GM23248 (cell line): ENCODE results near the gene EHD3. TPM values are rescaled to one million over a fixed set of nuclear protein-coding genes. Genes with fewer than 3 reads are reported as not detected.

Experiments used
- DNase-seq: peaks from one replicate; pipeline ENCODE4 v3.0.0-alpha.2; 2015
- H2AFZ ChIP-seq: fragments of 200-600 bp; sonication (generic); 2 replicates; pipeline ENCODE4 v1.6.1; 2016; ENCODE audit warnings: antibody characterized with exemption
- H3F3A ChIP-seq: fragments of 200-600 bp; sonication (generic); 2 replicates; pipeline ENCODE4 v1.6.1; 2016; ENCODE audit warnings: mild to moderate bottlenecking, antibody characterized with exemption, mixed run types; ENCODE audit not compliant: insufficient read depth
- H3K27ac ChIP-seq: fragments of 200-600 bp; sonication (generic); 2 replicates; pipeline ENCODE4 v1.5.1; 2016; ENCODE audit warnings: mild to moderate bottlenecking
- H3K27me3 ChIP-seq: fragments of 200-600 bp; sonication (generic); replicated peaks from 2 replicates; pipeline ENCODE4 v1.6.1; 2016; ENCODE audit warnings: mild to moderate bottlenecking; ENCODE audit not compliant: insufficient read depth
- H3K36me3 ChIP-seq: fragments of 200-600 bp; sonication (generic); 2 replicates; pipeline ENCODE4 v1.6.1; 2016; ENCODE audit warnings: low read depth, mild to moderate bottlenecking
- H3K4me1 ChIP-seq: fragments of 200-600 bp; sonication (generic); 2 replicates; pipeline ENCODE4 v1.6.1; 2016; ENCODE audit warnings: mild to moderate bottlenecking; ENCODE audit not compliant: insufficient read depth
- H3K4me2 ChIP-seq: fragments of 200-600 bp; sonication (generic); one replicate; pipeline ENCODE4 v1.6.1; 2016; ENCODE audit warnings: mild to moderate bottlenecking; ENCODE audit not compliant: unreplicated experiment
- H3K4me3 ChIP-seq: fragments of 200-600 bp; sonication (generic); 2 replicates; pipeline ENCODE4 v1.5.1; 2016; ENCODE audit warnings: mild to moderate bottlenecking
- H3K79me2 ChIP-seq: fragments of 200-600 bp; sonication (generic); 2 replicates; pipeline ENCODE4 v1.6.1; 2016; ENCODE audit warnings: mild to moderate bottlenecking; ENCODE audit not compliant: insufficient read depth
- H3K9ac ChIP-seq: fragments of 200-600 bp; sonication (generic); 2 replicates; pipeline ENCODE4 v1.6.1; 2016; ENCODE audit warnings: mild to moderate bottlenecking
- H3K9me2 ChIP-seq: fragments of 200-600 bp; sonication (generic); 2 replicates; pipeline ENCODE4 v1.6.1; 2016; ENCODE audit warnings: mixed run types, mild to moderate bottlenecking, moderate library complexity; ENCODE audit not compliant: insufficient read depth
- H3K9me3 ChIP-seq: fragments of 200-600 bp; sonication (generic); one replicate; pipeline ENCODE4 v1.6.1; 2017; ENCODE audit warnings: low read depth
- H4K20me1 ChIP-seq: fragments of 200-600 bp; sonication (generic); 2 replicates; pipeline ENCODE4 v1.6.0; 2016; ENCODE audit not compliant: insufficient read depth
- EZH2 ChIP-seq: fragments of 200-600 bp; sonication (generic); IDR thresholded peaks from 2 replicates; pipeline ENCODE4 v1.6.1; 2018; ENCODE audit warnings: antibody characterized with exemption, mild to moderate bottlenecking; ENCODE audit not compliant: insufficient read depth, poor library complexity, severe bottlenecking
- EZH2phosphoT487 ChIP-seq: fragments of 200-600 bp; sonication (generic); IDR thresholded peaks from 2 replicates; pipeline ENCODE4 v1.6.1; 2018; ENCODE audit warnings: antibody characterized with exemption, moderate library complexity, mild to moderate bottlenecking, low read depth; ENCODE audit not compliant: insufficient read depth
- WGBS, 2 experiments: methylation state at CpG; one replicate each; pipeline ENCODE4 v1.1.6; 2015 to 2017; ENCODE audit warnings: low lambda C conversion rate in 2 of 2, low coverage in 1 of 2; ENCODE audit errors: missing lambda C conversion rate in 2 of 2; 5-methylcytosine and 5-hydroxymethylcytosine counted together
- in situ Hi-C: fragments of 300-500 bp; cut with MboI; formaldehyde crosslinking; loops from 2 replicates; pipeline ENCODE4 v1.15.0; 2020
- polyA plus RNA-seq: library from polyadenylated mRNA; unstranded; fragments of >200 nt; fragmentation: Nextera tagmentation; extraction: Ambion mirVana; gene quantifications from 2 replicates; pipeline ENCODE4 v1.2.1, GENCODE V29; 2016
- total RNA-seq: library from RNA; depleted of rRNA; stranded (reverse); fragments of >200 nt; shearing (Covaris generic); gene quantifications from 2 replicates; pipeline ENCODE4 v1.2.3, GENCODE V29; 2014

EHD3 gene
- total and polyA plus RNA-seq, 2 experiments from 2014 or later = 25.9 to 33.6 TPM

DNA sequence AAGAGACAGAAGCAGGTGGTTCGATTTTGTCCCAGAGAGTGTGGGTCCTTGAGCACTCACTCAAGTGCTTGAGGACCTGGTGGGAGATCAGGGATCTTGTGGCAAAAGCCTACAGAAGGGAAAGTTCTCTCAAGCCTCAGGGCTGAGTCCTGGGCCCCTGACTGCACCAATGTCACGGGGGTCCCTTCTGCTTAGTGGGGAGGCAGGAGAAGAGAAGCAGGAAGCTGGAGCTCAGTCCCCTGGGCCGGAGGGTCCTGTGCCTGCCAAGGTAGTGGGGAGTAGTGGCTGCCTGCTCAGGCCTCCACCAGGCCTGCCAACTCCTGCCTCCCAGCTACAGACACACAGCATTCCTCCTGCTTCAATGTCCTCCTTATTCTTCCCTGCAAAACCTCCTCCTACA, 28.3 kb upstream of the EHD3 start:
- Histone ChIP-seq H3K9me3 (no peaks in the 10 kb centered on the region), H3K9me2 (no peaks in the 10 kb centered on the region), H2AFZ (no peak overlapping the region), H4K20me1 (no peaks in the 10 kb centered on the region), H3K4me2 (no peak overlapping the region), H3K4me3 (no peak overlapping the region), H3K79me2 (no peaks in the 10 kb centered on the region), H3K27ac (no peak overlapping the region), H3K9ac (no peak overlapping the region), H3K36me3 (no peaks in the 10 kb centered on the region), H3K27me3 (peaks cover 13% of the 10 kb centered on the region; the same call in 1 of the 2 replicates), H3K4me1 (no peaks in the 10 kb centered on the region), H3F3A (no peaks in the 10 kb centered on the region)
- no peak for TF ChIP-seq EZH2phosphoT487
- no peak for TF ChIP-seq EZH2
- DNase-seq = no peak
- in situ Hi-C loops = no loop called here
- 47 to 55% methylated on average over 3 of the region's 3 CpGs for WGBS, 2 experiments

DNA sequence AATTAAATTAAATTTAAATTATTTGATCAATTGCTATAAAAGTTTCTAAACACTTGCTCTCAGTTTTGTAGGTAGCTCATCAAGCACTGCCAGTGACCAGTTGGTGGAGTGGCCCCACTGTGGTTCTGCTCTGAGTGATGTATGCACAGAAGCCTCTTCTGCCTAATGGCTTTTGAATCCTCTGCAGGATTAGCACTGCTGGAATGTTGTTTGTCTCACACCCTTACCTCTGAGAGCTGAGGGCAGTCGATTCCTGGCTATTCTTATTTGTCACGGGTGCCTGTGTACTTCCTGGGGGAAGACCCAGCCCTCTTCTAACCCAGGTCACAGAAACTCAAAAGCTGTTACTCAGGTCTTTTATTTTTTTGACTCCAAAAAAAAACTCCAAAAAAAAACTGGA, 26.2 kb upstream of the EHD3 start:
- DNase-seq = no peak
- no peak overlapping the region for H2AFZ ChIP-seq
- in situ Hi-C loops = no loop called here
- H3K27me3 ChIP-seq = peaks cover 13% of the 10 kb centered on the region; the same call in 1 of the 2 replicates
- WGBS, 2 experiments = 51 to 56% methylated on average over 2 of the region's 2 CpGs
- no peaks in the 10 kb centered on the region for H3K79me2 ChIP-seq
- H3K4me2 ChIP-seq = no peak overlapping the region
- no peak for TF ChIP-seq EZH2phosphoT487
- TF ChIP-seq EZH2 = no peak
- no peak overlapping the region for H3K4me3 ChIP-seq
- H3K36me3 ChIP-seq = no peaks in the 10 kb centered on the region
- H3K27ac ChIP-seq = no peak overlapping the region
- H3F3A ChIP-seq = no peaks in the 10 kb centered on the region
- no peaks in the 10 kb centered on the region for H3K9me2 ChIP-seq
- H4K20me1 ChIP-seq = no peaks in the 10 kb centered on the region
- no peaks in the 10 kb centered on the region for H3K9me3 ChIP-seq
- no peak overlapping the region for H3K9ac ChIP-seq
- H3K4me1 ChIP-seq = no peaks in the 10 kb centered on the region

- no peaks in the 10 kb centered on the region for H3K79me2 ChIP-seq
- no peak overlapping the region for H3K4me3 ChIP-seq
- H3K4me1 ChIP-seq = no peaks in the 10 kb centered on the region
- in situ Hi-C loops = no loop called here
- no peaks in the 10 kb centered on the region for H3K9me3 ChIP-seq
- no peak overlapping the region for H3K27ac ChIP-seq
- no peak overlapping the region for H3K4me2 ChIP-seq
- DNase-seq = no peak
- no peak overlapping the region for H3K9ac ChIP-seq
- no peaks in the 10 kb centered on the region for H4K20me1 ChIP-seq
- H3K36me3 ChIP-seq = no peaks in the 10 kb centered on the region
- TF ChIP-seq EZH2phosphoT487 (no peak), EZH2 (no peak)
- no peaks in the 10 kb centered on the region for H3F3A ChIP-seq
- WGBS, 2 experiments = 67% methylated on average over 1 of the region's 1 CpG
- no peaks in the 10 kb centered on the region for H3K9me2 ChIP-seq
- peaks cover 12% of the 10 kb centered on the region; the same call in 1 of the 2 replicates for H3K27me3 ChIP-seq
- H2AFZ ChIP-seq = no peak overlapping the region
Observed at GRCh38 chr2:31208240-31208639, 25.7 kb upstream of the EHD3 start.

- no peak overlapping the region for H2AFZ ChIP-seq
- 66 to 74% methylated on average over 9 of the region's 9 CpGs for whole genome bisulfite sequencing, 2 experiments
Observed at GRCh38 chr2:31212659-31213600, 21.0 kb upstream of the EHD3 start.

More at GRCh38 chr2:31212659-31213600, 21.0 kb upstream of the EHD3 start:
- H3K27ac ChIP-seq = no peak overlapping the region
- no peak for TF ChIP-seq EZH2phosphoT487
- no peak for TF ChIP-seq EZH2
- H3K9me2 ChIP-seq = no peaks in the 10 kb centered on the region
- H4K20me1 ChIP-seq = no peaks in the 10 kb centered on the region
- H3K9ac ChIP-seq = no peak overlapping the region
- H3K36me3 ChIP-seq = no peaks in the 10 kb centered on the region
- H3K4me3 ChIP-seq = no peak overlapping the region
- H3K79me2 ChIP-seq = no peaks in the 10 kb centered on the region
- DNase-seq = no peak
- no peaks in the 10 kb centered on the region for H3K4me1 ChIP-seq
- in situ Hi-C loops = no loop called here
- no peaks in the 10 kb centered on the region for H3F3A ChIP-seq
- no peaks in the 10 kb centered on the region for H3K27me3 ChIP-seq
- H3K4me2 ChIP-seq = no peak overlapping the region
- H3K9me3 ChIP-seq = no peaks in the 10 kb centered on the region
